HG02852 (cell line): Measurements from ENCODE around the gene FHL3.
"Not testable (repeated sequence)": the region's sequence is repeated elsewhere in the genome, so short reads cannot be mapped to it uniquely, and the experiment has no call there.

Source experiments
- ATAC-seq: cut with Tn5 transposase; IDR thresholded peaks from one replicate; pipeline ENCODE4 v1.9.1; 2021; ENCODE audit warnings: mild to moderate bottlenecking, moderate library complexity; ENCODE audit not compliant: unreplicated experiment

FHL3 gene

GRCh38 chr1:38037221-38037939, 32.1 kb upstream of the FHL3 start:
- no peak for ATAC-seq

- no peak for ATAC-seq
Measured at GRCh38 chr1:38034871-38035270, 29.6 kb upstream of the FHL3 start.

GRCh38 chr1:38032992-38033391, 27.7 kb upstream of the FHL3 start:
- not testable (repeated sequence) for ATAC-seq

DNA sequence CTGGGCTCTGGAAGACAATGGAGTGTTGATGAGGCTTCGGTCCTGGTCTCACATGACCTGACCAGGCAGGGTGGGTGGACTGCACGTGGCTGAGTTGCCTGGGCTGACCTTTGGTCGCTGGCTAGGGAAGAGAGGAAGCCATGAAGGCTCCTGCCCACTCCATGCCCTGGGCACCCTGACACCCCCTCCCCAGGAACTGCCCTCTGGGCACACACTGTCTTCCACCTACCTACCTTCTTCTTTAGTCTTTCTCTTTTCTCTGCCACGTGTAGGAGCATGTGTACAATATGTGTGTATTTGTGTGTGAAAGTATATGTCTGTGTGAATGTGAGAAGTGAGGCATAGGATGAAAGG, 26.2 kb upstream of the FHL3 start:
- no peak for ATAC-seq

GRCh38 chr1:38030596-38031512, 25.5 kb upstream of the FHL3 start:
- no peak for ATAC-seq

GRCh38 chr1:38029685-38030511, 24.6 kb upstream of the FHL3 start:
- ATAC-seq, result peak; percentile 46

DNA sequence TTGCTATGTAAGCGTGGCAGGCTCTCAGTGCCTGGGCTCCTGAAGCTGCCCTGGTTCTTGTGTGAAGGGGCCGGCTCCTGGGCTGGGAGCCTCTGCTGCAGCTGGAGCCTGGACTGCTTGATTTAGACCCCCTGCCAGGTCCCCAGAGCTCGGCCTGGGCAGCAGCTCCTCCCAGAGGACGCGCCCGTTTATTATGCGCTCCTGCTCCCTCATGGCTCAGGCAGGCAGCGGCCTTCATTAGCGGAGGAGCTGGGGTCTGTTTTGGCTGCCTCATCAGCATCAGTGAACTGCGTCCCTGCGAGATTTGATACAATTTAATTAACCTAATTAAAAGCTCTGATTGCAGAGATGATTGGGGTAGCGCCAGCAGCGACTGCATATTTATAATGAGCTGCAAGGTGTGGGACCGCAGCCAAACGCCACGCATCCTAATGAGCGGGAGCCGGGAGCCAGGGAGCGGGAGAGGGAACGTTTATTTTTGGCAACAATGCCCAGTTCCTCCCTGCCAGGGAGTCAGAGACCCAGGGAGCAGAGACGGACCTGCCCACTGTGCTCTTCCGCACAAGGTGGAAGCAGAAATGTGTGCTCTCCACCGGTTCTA, 23.9 kb upstream of the FHL3 start:
- ATAC-seq, result no peak

DNA sequence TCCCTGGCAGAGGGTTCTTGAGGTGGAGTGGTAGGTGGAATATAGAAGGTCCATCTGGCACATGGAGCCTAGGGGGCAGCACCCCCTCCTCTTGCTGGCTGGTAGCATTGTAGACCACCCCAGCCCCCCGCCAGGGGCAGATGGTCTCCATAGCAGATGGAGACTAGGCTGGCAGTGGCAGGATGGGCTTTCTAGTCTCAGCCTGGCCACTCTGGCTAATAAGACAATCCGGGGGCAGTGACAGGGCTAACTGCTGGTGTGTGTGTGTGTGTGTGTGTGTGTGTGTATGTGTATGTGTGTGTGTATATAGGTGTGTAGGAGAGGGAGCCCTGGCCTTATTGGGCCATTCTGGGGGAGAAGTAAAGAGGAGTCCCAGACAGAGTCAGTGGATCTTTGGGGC, 23.4 kb upstream of the FHL3 start:
- ATAC-seq, result no peak

GRCh38 chr1:38028105-38028591, 22.8 kb upstream of the FHL3 start:
- ATAC-seq, result peak; percentile 75

GRCh38 chr1:38027201-38028104, 22.1 kb upstream of the FHL3 start:
- no peak for ATAC-seq

DNA sequence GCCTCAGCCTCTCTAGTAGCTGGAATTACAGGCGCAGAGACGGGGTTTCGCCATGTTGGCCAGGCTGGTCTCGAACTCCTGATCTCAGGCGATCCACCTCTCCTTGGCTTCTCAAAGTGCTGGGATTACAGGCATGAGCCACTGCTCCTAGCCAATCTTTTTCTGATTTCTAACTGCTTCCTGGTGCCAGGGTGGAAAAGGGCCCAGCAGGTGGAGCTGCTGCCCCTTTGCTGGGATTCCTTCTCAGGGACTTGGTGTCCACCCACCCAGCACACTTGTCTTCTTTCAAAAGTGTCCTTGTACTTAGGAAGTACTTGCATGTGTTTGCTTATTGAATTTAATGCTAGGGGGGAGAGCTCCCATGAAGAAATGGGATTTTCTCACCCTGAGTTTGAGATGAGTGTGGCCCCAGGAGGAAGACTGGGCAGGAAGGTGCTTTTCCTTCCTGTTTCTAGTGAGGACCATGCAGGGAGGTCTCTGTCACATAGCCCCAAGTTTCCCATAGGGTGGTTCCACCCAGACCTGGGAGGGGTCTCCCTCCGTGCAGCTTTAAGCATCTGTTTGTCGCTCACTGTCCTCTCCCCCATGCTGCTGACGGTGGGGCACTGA, 21.4 kb upstream of the FHL3 start:
- no peak for ATAC-seq

- ATAC-seq, result no peak
Measured at GRCh38 chr1:38025664-38026063, 20.4 kb upstream of the FHL3 start.

DNA sequence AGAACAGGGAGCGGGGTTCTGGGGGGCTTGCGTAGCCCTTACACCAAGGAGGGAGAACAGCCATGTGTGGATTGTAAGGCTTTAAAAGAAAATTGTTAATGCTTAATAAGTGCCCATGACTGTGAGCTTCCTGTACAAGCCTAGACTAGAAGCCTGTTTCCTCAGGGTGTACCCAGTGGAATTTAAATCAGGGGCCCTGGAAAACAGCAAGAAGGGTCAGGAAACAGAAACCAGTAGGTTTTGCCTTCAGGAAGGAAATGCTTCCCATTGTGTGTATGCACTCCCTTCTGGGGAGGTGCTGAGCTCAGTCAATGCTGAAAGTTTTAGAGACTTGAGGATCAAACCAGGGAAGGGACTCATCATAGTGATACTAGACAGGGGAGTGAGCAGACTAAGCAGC, 19.9 kb upstream of the FHL3 start:
- ATAC-seq, result no peak

- no peak for ATAC-seq
Measured at GRCh38 chr1:38022810-38023209, 17.5 kb upstream of the FHL3 start.

DNA sequence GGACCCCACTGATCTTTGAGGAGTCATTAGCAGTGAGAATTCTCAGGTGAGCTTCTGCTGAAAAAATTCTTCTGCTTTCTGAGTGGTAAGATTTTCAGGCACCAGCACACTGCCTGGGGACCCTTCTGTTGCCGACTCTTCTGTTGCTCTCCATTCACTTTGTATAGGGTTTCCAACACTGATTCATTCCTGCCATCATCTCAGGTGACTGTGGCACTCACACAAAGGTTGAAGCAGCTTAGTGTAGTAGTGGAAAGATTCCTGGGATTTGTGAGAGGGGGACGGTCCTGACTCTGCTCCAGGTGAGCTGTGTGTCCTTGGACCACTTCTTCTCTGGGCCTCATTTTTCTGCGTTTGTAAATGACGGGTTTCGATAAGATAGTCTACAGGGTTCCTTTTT, 16.7 kb upstream of the FHL3 start:
- ATAC-seq, result no peak

DNA sequence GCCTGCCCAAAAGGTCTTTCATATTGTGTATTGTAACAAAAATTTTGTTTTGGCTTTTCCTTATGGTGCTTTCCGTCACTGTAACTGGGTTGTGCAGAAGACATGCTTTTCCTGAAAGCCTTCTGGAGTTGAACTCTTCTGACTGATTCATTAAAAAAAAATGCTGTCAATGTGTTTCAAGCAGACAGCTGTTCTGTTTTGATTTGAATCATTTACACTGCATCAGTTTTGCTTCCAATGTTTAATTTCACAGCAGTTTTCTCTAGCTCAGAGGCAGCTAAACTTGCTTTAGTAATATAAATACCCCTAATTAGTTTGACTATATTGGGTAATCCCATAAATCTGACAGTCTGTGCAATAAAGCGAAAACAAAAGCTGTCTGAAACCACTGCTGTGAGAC, 15.1 kb upstream of the FHL3 start:
- ATAC-seq, result no peak

GRCh38 chr1:38018864-38019343, 13.6 kb upstream of the FHL3 start:
- ATAC-seq, result no peak

DNA sequence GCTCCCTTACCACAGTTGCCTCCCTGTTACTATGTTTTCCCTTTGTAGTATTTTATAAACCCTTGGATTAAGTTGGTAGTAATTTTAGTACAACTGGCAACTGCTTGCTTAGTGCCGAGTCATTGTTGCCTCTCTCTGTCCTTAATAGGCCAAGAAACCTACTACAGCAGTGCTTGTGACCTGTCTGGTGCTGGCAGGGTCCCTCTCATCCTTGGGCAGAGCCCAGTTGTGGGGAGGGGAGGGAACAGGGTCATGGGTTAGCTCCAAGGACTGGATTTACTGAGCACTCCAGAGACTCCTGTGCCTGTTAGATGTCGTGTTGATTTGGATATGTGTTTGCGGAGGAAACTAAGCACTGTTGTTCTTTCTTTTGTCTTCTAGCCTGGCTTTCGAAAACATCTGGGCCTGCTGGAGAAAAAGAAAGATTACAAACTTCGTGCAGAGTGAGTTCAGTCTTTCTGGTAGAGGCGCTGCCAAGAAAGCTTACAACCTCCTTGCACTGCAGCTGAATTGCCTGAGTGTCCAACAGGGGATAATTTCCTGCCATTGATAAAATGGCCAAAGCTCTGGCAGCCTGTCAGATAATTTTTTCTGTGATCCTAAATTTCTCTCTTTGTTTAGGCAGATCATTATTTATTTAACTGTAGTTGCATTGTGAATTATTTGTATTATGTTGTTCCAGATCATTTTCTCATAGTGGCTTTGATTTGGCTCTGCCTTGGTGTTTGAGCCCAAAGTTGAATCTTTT, 10.8 kb upstream of the FHL3 start:
- ATAC-seq, result no peak
